HCT116 (cell line): Measurements from ENCODE around the gene KLF9.

Experiments
- CTCF ChIP-seq, 3 experiments: fragments of 200-600 bp in 1 of 3; sonication (generic) in 1 of 3; IDR thresholded peaks in 2 of 3; conservative IDR thresholded peaks in 1 of 3; 2 replicates each; pipeline ENCODE4 v1.5.1; 2012 to 2017; ENCODE audit warnings: low read depth in 2 of 3, low read length in 2 of 3, antibody characterized with exemption in 1 of 3, borderline replicate concordance in 1 of 3, control low read depth in 1 of 3, mild to moderate bottlenecking in 1 of 3, mixed read lengths in 1 of 3, mixed run types in 1 of 3, moderate library complexity in 1 of 3; ENCODE audit not compliant: insufficient read depth in 1 of 3
- EZH2phosphoT487 ChIP-seq: fragments of 200-600 bp; IDR thresholded peaks from 2 replicates; pipeline ENCODE4 v1.6.1; 2018; ENCODE audit warnings: antibody characterized with exemption, borderline replicate concordance

DNA sequence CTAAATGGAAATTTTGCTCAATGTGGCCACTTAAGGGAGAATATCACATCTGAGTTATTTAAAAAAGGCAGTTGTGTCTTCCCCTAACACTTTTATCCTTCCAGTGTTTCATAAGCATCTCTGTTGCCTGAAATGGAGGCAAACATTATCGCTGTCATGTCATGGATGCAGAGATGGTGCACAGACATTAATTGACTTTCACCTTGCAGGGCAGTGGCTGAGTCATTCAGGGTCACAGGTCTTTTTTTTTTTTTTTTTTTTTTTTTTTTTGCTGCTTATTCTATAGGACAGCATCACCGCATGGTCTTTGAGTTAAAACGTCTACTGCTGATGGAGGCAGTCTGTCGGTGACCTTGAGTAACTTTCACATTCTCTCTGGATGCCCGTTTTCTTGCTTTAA lies 36.3 kb upstream of the KLF9 start:
- TF ChIP-seq CTCF (IDR thresholded peaks at IDR 0.05 in 2 of 3, conservative IDR thresholded peaks at IDR 0.05 in 1 of 3; ENCODE audit: borderline replicate concordance in 1 of 3, insufficient read depth in 1 of 3, low read depth in 2 of 3, low read length in 2 of 3) (no peak), EZH2phosphoT487 (no peak)
